Pons (tissue), 1 donor: ENCODE data around the gene NEDD4L.

Experiments
- DNase-seq: peaks from one replicate; pipeline ENCODE4 v3.0.0-alpha.2; 2016; ENCODE audit warnings: low spot score

NEDD4L gene

DNA sequence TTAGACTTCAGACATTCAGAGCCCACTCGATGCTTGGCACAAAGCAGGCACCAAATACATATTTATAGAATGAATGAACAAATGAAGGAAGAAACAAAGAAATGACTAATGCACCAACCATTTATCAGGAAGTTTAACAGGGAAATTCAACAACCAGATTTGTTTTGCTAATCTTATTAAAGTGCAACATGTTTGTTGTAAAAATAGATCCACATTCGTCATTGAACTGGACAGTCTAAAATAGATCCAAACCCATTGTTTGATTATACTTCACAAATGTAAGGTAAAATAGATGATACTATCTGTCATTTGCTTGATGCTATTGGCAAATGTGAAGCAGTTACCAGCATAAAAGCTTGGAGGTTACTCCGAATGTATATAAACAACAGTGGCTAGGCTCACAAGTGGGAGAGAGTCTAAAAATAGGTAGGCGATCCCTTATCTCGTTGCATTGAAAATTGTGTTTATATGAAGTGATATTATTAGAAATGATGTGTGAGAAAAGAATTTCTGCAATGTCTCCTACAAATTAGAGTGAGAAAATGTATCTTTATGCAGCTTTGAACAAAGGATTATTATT is 246.2 kb downstream of the NEDD4L start:
- DNase-seq, result no peak

DNA sequence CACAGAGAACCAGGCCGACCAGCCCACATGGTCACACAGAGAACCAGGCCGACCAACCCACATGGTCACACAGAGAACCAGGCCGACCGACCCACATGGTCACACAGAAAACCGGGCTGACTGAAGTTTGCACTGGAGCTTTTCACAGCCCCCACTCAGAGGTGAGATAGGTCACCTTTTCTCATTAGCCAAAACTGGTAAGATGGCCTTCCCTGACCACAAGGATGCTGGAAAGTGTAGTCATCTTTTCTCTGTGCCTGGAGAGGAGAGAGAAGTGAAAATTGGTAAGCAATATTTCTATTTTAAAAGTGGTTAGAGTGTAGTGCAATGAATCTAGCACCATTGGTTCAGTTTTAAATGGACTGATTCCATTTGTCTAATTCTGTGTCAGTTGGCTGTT is 247.1 kb downstream of the NEDD4L start:
- DNase-seq, result no peak

DNA sequence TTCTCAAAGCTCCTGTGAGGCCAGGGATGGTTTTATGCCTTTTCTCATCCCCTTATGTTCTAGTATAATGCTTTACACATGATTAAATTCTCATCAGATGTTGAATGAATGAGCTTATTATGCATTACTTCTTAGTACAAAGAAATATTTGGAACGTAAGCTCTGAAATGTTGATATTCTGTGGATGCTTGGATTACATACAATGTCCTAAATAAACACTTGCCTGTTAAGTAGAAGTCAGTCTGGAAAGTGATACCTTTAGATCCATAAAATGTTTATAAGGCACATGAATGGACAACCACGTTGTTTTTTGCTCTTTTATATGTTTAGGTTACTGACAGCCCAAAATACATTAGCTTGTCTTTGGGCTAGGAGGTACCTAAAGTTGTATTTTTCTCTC is 248.6 kb downstream of the NEDD4L start:
- DNase-seq, result no peak

DNA sequence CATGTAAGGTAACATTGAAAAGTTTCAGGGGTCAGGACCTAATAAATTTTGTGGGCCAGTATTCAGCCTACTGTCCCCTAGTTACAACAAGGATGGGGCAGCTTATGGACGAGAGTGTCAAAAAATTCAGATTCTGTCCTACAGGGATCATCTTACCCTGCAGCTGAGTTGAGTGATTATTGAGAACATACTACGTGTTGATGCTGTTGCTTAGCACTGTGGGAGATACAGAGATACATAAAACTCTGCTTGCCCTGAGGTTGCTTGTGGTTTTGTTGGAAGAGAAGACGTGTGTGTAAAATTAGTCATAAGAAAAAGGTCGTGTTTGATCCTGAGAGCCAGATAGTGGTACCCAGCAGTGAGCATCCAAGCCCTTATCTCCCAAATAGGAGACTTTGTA is 253.2 kb downstream of the NEDD4L start:
- no peak for DNase-seq

DNA sequence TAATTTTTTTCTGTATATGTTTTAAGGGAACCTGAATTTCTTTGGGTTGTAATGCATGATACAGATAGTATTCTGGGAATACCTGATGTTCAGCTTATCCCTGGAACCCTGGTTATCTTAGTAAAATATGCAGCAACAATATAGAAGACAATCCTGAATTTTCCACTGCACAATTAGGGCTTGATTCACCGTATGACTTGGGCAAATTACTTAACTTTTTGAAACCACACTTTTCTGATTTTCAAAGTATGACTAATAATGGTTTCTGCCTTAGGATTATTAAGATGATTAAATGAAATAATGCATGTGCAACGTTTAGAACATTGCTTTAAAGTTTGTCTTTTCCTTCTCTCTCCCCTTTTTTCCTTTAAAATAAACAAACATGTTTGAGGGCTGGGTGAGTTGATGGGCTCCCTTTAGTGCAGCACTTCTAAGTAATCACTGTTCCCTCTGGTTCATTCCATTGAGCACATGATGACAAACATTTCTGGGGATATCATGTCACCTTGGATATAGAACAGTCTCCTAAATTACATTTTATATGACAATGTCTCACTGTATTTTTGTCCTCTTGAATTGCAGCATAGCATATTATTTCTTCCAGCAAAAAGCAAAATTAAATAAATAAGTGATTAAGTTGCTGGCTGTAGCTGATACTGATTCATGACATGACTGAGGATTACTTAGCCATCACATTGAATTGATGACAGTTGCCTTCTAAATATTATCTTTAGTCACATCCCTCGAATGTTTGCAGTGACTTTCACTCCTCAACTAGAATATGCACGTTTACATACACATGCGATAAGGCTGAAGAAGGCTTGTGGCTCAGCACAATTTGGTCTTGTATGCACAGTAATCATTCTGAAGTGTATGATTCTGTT is 254.5 kb downstream of the NEDD4L start:
- no peak for DNase-seq

DNA sequence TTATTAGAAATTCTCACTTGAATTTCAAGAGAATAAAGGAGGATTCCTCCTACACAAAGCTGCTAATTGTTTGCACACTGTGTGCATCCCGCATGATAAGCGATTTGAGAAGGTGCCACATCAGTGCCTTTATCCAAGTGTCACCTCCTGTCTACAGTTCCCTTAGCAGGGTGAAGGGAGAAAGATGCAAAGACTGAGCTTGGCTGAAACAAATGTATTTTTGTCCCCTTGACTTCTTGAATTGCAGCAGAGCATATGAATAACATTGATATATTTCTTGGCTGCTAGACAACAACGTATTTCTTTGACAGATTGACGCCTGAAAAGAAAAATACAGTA is 255.1 kb downstream of the NEDD4L start:
- DNase-seq, result no peak

DNA sequence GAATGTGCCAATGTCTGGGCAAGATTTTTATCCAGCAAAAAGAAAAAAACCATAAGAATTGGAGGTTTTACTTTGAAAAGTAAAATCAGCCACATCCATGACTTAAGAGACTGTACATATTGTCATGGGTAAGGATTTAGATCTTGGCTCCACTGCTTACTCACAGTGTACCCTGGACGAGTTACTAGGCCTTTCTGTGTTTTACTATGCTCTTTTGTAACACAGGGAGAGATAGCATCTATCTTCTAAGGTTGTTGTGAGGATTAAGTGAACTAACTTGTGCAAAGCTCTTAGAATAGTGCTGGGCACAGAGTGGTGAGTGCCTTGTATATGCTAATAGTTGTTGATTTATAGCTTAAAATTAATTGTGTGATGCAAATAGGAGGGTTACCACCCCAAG is 255.9 kb downstream of the NEDD4L start:
- no peak for DNase-seq

DNA sequence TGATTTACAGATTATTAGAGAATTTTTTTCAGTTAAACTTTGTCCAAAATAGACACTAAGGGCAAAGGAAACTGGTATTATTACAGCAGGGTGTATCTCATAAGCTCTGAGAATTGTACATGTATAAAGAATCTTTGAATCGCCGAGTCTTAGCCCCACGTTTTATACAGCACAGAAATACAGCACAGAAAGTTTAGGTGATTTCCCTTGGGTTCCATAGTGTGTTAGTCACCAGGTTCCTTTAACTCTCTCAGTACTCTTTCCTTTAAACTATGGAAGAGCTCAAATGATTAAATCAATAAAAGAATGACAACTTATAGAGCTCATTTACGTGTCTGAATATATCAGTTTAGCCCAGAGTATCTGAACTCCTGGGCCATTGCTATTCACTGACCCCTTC is 256.8 kb downstream of the NEDD4L start:
- no peak for DNase-seq

DNA sequence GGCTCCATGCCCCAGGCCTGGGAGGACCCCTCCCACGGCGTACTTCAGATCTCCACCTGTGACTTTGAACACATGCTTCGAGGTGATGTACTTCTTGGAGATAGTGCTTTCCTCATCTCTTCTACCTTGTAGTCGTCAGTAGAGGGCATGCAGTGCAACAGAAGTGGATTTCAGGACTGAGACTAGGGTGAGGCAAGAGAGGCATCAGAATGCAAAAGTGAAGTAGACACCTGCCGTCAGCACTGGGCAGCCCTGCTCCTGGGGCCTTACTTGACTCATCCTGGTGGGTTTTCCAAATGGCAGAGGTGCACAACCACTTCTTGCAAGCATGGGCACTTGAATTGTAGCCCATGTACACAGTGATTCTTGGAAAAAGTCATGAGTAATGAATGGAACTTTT is 258.8 kb downstream of the NEDD4L start:
- DNase-seq, result no peak

DNA sequence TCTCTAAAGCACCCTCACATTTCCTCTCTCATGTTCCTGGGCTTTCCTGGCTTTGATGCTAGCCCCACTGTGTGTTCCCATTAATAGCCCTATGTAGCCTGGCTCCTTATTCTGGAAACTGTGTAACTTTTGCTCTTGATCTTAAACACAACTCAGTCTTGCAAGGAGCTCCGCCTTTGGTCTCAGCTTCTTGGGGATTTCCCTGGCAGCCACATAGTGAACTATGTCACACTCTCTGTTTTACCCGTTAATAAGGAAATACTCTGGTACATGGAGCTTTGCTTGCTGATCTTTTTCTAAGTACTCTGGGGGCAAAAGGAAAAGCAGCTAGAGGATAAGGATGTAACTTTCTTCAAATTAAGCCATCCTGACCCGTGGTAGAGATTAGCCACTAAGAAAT is 259.3 kb downstream of the NEDD4L start:
- DNase-seq, result no peak

DNA sequence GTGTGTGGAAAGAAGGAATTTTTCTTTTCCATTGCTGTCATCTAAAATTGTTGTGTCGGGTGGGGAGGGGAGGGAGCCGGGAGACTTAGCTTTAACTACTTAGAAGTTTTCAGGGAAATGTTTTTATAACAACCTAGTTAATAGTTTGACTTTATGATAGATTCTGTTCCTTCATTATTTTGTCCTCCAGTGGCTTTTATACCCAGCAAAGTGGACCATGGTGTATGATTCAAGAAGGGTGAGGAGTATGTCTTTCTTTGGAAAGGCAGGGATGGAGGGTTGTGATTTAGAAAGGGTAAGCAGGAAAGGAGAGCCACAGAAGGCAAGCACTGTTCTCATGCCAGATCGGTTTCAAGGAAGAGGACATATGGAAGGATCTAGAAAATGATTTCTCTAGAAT is 261.8 kb downstream of the NEDD4L start:
- no peak for DNase-seq

DNA sequence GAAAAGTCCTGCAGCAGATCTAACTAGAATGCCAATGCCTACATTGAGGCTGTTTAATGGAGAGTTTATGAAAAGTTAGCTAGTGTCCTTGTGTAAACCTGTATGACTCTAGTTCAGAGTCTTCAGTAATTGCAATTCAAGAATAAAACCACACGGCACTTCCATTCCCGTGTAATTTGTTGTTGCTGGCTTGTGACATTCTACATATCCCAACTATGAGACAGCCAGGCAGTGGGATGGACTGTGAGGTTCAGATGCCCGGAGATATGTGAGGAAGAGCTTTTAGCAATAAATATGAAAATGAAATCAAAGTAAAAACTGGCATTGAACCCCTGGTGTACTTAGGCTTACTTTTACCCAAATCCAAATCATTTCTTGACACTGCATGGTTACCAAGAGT is 263.4 kb downstream of the NEDD4L start:
- no peak for DNase-seq

DNA sequence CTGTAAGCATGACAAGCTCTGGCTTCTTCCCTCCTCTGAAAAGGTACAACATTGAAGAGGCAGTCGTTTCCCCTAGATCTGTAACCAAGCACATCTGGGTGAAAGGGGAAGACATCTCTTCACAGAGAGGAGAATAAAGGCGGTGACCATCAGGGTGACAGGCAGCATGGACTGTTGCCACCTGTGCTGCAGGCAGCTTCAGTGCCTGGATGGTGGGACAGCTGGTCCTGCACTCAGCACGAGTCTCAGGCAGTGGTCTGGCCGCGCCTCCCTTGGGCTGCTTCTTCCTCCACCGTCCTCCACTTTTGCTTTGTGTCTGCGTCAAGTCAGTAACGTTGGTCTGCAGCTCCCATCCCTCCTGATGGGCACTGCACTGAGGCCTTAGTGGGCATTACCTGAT is 264.4 kb downstream of the NEDD4L start:
- DNase-seq, result no peak

DNA sequence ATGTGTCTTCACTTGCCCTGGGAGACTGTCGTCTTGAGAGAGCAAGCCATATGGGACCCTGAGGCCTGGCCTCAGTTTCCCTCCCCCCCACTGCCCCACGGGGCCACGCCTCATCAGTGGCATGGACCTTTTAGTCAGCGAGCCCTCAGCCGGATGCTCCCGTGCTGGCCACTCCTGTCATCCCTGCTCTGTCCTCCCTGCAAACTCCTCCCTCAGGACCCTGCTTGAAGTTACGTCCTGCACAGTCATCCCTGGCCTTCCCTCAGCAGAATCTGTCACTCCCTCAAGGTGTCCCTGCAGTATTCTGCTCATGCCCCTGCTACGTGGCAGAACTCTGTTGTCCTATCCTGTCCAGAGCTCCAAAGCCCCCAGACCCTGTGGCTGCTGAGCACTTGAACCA is 265.1 kb downstream of the NEDD4L start:
- no peak for DNase-seq

DNA sequence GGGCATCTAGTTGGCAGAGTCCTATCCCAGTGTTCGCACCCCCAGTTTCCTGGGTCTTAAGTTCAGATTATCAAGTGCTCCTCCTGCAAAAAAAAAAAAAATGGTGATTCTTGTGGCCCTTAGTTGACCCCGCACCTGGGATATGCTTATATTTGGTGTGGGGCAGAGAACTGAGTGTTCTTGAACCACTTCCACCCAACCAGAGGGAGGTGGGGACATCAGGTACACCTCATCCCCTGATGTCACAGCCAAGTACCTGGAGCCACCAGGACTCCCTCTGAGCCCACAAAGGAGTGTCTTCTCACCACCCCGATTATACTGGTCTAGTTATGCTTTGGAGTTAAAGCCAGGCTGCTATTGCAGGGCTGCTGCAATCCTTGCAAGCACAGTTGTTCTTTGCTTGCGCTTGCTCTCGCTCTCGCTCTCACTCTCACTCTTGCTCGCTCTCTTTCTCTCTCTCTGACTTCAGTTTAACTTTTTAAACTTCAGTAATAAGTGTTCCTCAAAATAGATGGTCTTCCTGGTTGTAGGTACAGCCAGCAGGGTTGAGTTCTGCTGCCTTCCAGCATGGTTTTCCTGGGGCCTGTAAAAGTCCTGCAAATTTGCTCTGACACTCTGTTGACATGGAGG is 265.7 kb downstream of the NEDD4L start:
- DNase-seq, result no peak

DNA sequence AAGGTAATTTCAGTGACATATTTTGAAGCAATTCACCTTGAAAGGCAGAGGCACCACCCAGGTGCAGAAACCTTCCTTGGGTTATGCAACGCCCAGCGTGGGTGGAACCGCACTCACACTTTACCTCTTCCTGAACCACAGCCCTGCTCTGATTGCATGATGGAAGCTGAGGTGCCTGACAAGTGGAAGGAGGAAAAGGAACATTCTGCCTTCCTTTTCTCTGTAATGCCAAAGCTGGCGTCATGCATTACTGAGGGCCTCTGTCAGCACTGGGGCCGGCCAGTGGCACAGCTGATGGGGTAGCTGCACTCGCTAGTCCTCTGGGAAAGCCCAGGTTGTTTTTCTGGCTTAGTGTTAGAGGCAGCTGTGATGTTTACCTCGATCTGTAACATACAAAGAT is 266.5 kb downstream of the NEDD4L start:
- no peak for DNase-seq

DNA sequence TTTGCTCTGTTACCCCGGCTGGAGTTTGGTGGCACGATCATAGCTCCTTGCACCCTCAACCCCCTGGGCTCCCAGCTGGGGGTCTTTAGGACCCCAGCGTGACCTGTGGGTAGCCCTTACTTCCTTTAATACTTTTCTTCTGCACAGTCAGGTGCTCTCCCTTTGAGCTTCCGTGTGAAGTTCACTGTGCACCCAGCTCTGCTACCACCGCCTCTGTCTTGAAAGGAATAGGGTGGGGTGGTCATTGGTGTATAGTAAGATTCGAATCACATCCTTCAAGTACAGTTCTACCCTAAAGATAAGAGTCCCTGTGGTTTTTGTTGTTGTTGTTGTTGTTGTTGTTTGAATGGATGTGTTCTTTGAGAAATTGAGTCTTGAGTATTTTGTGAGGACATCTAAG is 267.4 kb downstream of the NEDD4L start:
- DNase-seq, result no peak

DNA sequence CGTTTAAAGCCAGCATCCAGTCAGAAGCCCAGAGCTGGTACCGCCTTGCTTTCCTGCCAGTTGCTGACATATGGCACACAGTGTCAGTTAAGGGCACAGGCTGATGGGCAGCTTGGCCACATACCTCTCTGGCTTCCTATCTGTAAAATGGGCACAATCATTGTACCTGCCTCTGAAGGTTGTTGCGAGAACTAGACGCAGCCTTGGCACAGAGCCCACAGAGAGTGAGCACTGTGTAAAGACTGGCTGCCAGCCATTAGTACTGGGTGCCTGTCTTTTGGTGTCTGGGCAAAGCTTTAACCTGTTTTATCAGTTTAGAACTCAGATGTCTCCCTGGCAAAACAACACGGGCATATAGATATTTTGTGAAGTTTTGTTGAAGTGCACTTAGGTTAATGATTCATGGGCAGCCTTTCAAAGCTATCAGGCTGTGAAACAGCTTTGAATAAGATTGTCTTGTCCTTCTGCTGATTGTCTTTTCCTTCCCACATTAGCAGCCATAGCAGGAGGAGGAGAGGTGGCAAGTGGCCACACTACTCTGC is 269.5 kb downstream of the NEDD4L start:
- DNase-seq, result no peak

DNA sequence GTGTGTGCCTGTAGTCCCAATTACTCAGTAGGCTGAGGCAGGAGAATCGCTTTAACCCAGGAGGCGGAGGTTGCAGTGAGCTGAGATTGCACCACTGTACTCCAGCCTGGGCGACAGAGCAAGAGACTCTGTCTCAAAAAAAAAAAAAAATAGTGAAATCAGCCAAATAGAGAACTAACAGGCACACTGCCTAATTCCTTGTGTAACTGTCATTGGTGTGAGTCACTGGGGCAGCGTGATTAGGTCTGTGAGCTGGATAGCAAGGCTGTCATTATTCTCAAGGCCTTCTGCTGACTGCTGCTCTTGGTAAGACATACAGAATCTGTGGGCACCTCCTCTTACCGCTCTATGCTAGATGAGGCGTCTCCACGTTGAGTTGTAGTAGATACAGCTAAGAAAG is 270.3 kb downstream of the NEDD4L start:
- DNase-seq, result peak; percentile 68

DNA sequence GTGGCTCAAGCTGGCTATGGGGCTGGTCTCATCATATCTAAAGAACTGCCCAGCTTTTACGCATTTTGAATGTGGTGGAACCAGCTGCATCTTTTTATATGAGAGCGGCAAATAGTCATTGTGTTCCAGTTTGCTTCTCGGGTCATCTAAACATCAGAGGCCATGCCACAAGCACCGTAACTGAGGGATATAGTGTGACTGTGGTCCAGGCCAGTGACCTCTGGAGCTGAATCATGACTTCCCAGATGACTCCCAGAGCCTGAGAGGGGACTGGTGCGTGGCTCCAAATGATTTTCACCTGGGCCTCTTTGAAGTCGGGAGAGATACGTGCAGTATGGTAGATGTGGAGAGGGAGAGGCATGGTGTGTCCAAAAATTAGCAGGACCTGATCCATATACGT is 271.0 kb downstream of the NEDD4L start:
- DNase-seq, result no peak

DNA sequence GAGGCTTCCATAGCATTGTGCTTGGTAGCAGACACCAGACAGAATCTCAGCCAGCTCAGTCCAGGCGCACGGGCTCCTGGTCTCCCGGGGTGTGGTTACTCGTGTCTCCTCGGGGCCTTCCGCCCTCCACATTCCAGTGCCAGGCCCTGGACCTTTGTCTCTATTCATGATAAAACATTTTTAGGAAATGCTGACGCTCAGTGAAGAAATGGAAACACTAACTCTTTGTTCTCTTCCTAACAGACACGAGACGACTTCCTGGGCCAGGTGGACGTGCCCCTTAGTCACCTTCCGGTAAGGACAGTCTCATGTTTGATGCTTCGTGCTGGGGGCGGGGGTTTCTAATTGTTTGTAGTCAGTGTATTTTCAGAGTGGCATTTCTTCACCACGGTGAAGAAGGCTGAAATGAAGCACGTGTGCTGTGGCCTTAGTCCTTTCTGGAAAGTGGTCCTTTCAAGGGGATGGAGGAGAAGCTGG is 271.8 kb downstream of the NEDD4L start:
- DNase-seq, result no peak

DNA sequence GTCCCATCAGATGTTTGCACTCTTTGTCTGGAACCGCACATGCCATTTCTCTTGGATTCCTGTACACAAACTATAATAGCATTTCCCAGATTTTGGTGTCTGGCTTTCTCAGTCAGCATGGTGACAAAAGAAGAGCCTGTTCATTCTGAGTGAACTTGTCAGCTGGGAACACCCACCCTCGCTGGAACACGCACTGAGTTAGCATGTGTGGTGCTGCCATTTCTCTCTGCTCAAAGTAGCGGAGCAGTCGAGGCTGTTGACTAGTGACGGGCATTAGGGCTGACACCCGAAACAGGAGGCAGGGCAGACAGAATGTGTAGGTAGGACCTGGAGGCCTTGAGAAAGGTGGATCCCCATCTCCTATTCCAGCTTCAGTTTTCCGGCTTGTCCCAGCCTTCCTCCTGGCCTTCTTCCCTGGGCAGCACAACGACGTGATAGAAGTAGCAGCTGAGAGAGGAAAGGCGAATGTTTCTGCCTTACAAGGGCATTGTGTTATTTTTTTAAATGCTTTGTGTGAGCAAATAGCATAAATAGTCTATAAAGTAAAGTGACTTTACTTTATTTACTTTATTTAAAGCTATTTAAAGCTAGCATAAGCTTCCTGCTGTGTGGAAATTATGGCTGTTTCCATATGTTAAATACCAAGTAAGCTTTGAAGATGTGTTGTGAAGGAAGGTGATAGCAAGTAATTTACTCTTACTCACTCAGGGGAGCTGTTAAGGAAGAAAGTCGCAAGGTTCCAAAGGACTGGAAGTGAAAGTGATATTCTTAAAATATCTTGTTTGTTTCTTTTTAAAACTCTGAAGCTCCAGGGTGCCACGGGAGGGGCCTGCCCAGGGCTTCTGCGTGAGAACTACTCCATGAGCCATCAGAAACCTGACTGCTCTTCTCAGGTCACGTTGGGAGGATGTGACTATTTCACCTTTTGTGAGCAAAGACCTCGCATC is 272.6 kb downstream of the NEDD4L start:
- DNase-seq, result no peak
